ENCODE results near the gene THNSL1.

The THNSL1 gene

DNA sequence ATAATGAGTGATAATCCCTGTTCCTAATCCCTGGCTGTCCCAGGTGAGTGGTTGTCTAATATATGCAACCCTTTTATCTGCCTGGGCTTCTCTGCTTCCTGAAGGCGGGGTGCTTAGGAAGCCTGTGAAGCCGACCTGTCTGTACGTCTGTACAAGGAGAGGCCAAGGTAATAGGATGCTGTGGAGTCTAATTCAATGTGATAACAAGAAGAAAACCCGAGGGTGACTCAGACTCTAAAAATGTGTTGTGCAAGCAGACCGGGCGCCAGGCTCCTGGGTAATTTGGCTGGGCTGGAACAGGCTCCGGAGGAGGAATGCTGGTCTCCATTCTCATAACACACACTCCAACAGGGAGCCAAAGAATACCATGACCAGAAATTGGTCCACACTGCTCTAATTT lies 43.6 kb downstream of the THNSL1 start:
- peaks cover 0 to 27% (median 3%) of the 10 kb centered on the region in 4 donors for H3K4me1 ChIP-seq
- no peaks in the 10 kb centered on the region for H3K27me3 ChIP-seq
- H3K4me3 ChIP-seq, result no peak overlapping the region
- TF ChIP-seq, protein P1, sequence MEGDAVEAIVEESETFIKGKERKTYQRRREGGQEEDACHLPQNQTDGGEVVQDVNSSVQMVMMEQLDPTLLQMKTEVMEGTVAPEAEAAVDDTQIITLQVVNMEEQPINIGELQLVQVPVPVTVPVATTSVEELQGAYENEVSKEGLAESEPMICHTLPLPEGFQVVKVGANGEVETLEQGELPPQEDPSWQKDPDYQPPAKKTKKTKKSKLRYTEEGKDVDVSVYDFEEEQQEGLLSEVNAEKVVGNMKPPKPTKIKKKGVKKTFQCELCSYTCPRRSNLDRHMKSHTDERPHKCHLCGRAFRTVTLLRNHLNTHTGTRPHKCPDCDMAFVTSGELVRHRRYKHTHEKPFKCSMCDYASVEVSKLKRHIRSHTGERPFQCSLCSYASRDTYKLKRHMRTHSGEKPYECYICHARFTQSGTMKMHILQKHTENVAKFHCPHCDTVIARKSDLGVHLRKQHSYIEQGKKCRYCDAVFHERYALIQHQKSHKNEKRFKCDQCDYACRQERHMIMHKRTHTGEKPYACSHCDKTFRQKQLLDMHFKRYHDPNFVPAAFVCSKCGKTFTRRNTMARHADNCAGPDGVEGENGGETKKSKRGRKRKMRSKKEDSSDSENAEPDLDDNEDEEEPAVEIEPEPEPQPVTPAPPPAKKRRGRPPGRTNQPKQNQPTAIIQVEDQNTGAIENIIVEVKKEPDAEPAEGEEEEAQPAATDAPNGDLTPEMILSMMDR (IDR thresholded peaks at IDR 0.05), result no peak
- H3K9me3 ChIP-seq, result no peaks in the 10 kb centered on the region
- no peaks in the 10 kb centered on the region for H3K36me3 ChIP-seq
- DNase-seq, result peak; percentile 83 to 84
- no peak overlapping the region for H3K27ac ChIP-seq
- intact Hi-C loops (cut with DNase I; ENCODE audit: low total_unique reads), result no loop called here

DNA sequence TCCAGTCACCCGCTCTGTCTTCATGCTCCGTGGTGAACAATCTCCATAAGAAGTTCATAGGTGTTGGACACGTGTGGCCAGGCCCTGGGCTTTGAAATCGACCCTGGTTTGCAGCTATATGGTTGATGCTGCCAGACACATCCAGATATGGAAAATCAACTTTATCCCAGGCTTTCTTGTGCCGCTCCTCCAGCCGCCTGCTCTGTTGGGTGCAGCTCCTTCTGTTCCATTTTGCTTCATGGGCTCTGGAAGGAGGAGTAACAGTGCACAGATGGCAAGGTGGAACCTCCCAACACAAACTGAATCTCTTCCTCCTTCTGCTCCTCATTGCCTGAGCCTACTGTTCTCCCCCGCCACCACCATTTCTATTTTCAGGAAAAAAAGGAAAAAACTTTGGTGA lies 44.7 kb downstream of the THNSL1 start:
- Histone ChIP-seq H3K27me3 (no peaks in the 10 kb centered on the region), H3K9me3 (no peaks in the 10 kb centered on the region), H3K4me3 (no peak overlapping the region), H3K27ac (no peak overlapping the region), H3K4me1 (peaks cover 0 to 27% (median 3%) of the 10 kb centered on the region in 4 donors), H3K36me3 (no peaks in the 10 kb centered on the region)
- no peak for DNase-seq
- intact Hi-C loops (cut with DNase I; ENCODE audit: low total_unique reads), result no loop called here
- TF ChIP-seq, protein P1 (IDR thresholded peaks at IDR 0.05), result no peak

- H3K27me3 ChIP-seq, result no peaks in the 10 kb centered on the region
- peak overlapping the region; percentile 62 for H3K27ac ChIP-seq
- intact Hi-C loops (cut with DNase I; ENCODE audit: low total_unique reads), result no loop called here
- TF ChIP-seq, protein P1 (IDR thresholded peaks at IDR 0.05), result no peak
- peaks cover 0 to 27% (median 3%) of the 10 kb centered on the region in 4 donors for H3K4me1 ChIP-seq
- H3K4me3 ChIP-seq, result peak overlapping the region; percentile 2 to 12
- DNase-seq, result no peak
- no peaks in the 10 kb centered on the region for H3K36me3 ChIP-seq
- H3K9me3 ChIP-seq, result no peaks in the 10 kb centered on the region
Observed at GRCh38 chr10:25061711-25062449, 45.5 kb downstream of the THNSL1 start.

GRCh38 chr10:25063157-25063556 lies 46.7 kb downstream of the THNSL1 start:
- TF ChIP-seq, protein P1 (IDR thresholded peaks at IDR 0.05), result no peak
- Histone ChIP-seq H3K4me3 (no peak overlapping the region), H3K4me1 (peaks cover 0 to 27% (median 3%) of the 10 kb centered on the region in 4 donors)

DNA sequence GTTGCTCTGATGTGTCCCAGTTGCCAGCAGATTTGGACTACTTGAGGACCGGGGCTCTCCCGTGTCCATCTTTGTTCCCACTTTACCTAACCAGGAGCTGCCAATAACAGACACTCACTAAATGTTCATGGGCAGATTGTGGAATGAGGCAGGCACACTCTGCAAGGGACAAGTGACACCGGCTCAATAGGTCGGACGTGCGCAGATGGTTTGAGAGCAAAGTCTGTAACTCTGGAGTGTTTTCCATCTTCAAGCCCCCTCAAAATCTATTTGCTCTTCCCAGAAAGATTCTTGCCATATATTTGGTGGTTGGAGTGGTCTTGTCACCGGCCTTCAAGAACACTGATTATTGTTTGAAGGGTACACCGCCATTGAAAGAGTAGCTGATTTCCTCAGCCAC lies 47.2 kb downstream of the THNSL1 start:
- Histone ChIP-seq H3K4me3 (no peak overlapping the region), H3K4me1 (peaks cover 0 to 27% (median 3%) of the 10 kb centered on the region in 4 donors), H3K36me3 (no peaks in the 10 kb centered on the region), H3K27me3 (peaks cover 0 to 2% of the 10 kb centered on the region in 2 donors), H3K27ac (no peak overlapping the region), H3K9me3 (no peaks in the 10 kb centered on the region)
- TF ChIP-seq, protein P1 (IDR thresholded peaks at IDR 0.05), result no peak
- no peak for DNase-seq
- intact Hi-C loops (cut with DNase I; ENCODE audit: low total_unique reads), result no loop called here

More at GRCh38 chr10:25063157-25063556, 46.7 kb downstream of the THNSL1 start:
- intact Hi-C loops (cut with DNase I; ENCODE audit: low total_unique reads), result no loop called here
- Histone ChIP-seq H3K27me3 (peaks cover 0 to 2% of the 10 kb centered on the region in 2 donors), H3K9me3 (no peaks in the 10 kb centered on the region), H3K36me3 (no peaks in the 10 kb centered on the region), H3K27ac (peak overlapping the region in 1 of 2 donors; percentile 62)
- DNase-seq, result no peak
